Panc1 (cell line): ENCODE results near the gene PPEF1. TPM values are rescaled to one million over a fixed set of nuclear protein-coding genes. Genes with fewer than 3 reads are reported as not detected.

Source experiments
- ATAC-seq: fragments of 200-7000 bp; cut with Tn5 transposase; 2 replicates; pipeline ENCODE4 v1.9.1; 2020; ENCODE audit warnings: mild to moderate bottlenecking, moderate library complexity
- BruUV-seq: library from RNA; stranded (reverse); fragments of 400-500 nt; replicated peaks from 2 replicates; lab custom pipeline; 2021; lab: Mats Ljungman, UMichigan
- CTCF ChIA-PET: fragments of 300-600 bp; sonication (Branson Sonifier 250); formaldehyde crosslinking; loops from one replicate; lab custom pipeline; 2022; ENCODE audit warnings: antibody characterized with exemption; lab: Charles Lee
- POLR2A ChIA-PET: fragments of 300-600 bp; sonication (Branson Sonifier 250); formaldehyde crosslinking; loops from one replicate; lab custom pipeline; 2022; ENCODE audit warnings: antibody characterized with exemption; lab: Charles Lee
- DNase-seq: peaks from one replicate; pipeline ENCODE4 v3.0.0-alpha.2; 2010; ENCODE audit warnings: low read depth, low spot score
- H3K27ac ChIP-seq: 2 replicates; pipeline ENCODE4 v1.5.1; 2011; ENCODE audit warnings: mild to moderate bottlenecking, low read length, inconsistent platforms
- H3K27me3 ChIP-seq: fragments of 200-500 bp; sonication (Bioruptor generic); 2 replicates; pipeline ENCODE4 v1.6.0; 2014; ENCODE audit warnings: low read length, inconsistent platforms; ENCODE audit not compliant: control insufficient read depth, insufficient read depth
- H3K36me3 ChIP-seq: fragments of 200-500 bp; sonication (Bioruptor generic); 2 replicates; pipeline ENCODE4 v1.5.1; 2014; ENCODE audit warnings: inconsistent platforms, mild to moderate bottlenecking, low read length, moderate library complexity; ENCODE audit not compliant: control insufficient read depth, insufficient read depth
- H3K4me1 ChIP-seq: 2 replicates; pipeline ENCODE4 v1.5.1; 2011; ENCODE audit warnings: inconsistent platforms, mild to moderate bottlenecking, low read length, moderate library complexity; ENCODE audit not compliant: control insufficient read depth, insufficient read depth
- H3K4me3 ChIP-seq, 2 experiments: 2 replicates each; pipeline ENCODE4 v1.5.1; 2011 to 2012; ENCODE audit warnings: low read depth in 2 of 2, low read length in 2 of 2, mild to moderate bottlenecking in 2 of 2, inconsistent platforms in 1 of 2, moderate library complexity in 1 of 2
- H3K9me3 ChIP-seq: fragments of 200-500 bp; sonication (Bioruptor generic); 2 replicates; pipeline ENCODE4 v1.5.1; 2014; ENCODE audit warnings: low read depth, mild to moderate bottlenecking, inconsistent platforms, low read length, moderate library complexity; ENCODE audit not compliant: control insufficient read depth, insufficient read depth
- POLR2AphosphoS5 ChIP-seq: IDR thresholded peaks from 2 replicates; pipeline ENCODE4 v1.6.1; 2012; ENCODE audit warnings: mild to moderate bottlenecking, low read depth, low read length, moderate library complexity
- SIN3A ChIP-seq: IDR thresholded peaks from 2 replicates; pipeline ENCODE4 v1.6.1; 2012; ENCODE audit warnings: low read depth, mild to moderate bottlenecking, low read length, moderate library complexity, borderline replicate concordance; ENCODE audit not compliant: insufficient read depth
- TCF7L2 ChIP-seq: IDR thresholded peaks from 2 replicates; pipeline ENCODE4 v1.6.1; 2011; ENCODE audit warnings: mild to moderate bottlenecking, low read depth, low read length, inconsistent platforms
- in situ Hi-C: cut with HindIII; loops from 2 replicates; pipeline ENCODE4 v1.10.0; 2016; ENCODE audit warnings: low sequenced_read_pairs, low pct_unique_long_range_greater_than_20kb
- intact Hi-C: fragments of 100-400 bp; cut with micrococcal nuclease; formaldehyde crosslinking; loops from one replicate; pipeline ENCODE4 v1.10.0; 2022; ENCODE audit not compliant: unreplicated experiment
- total RNA-seq: library from RNA; stranded (reverse); gene quantifications from one replicate; pipeline ENCODE4 v1.2.1, GENCODE V29; 2021; ENCODE audit not compliant: unreplicated experiment
- TF ChIP-seq, protein P1 (sequence below), 2 experiments: IDR thresholded peaks; 2 replicates each; pipeline ENCODE4 v1.6.1; 2011 to 2012; ENCODE audit warnings: low read depth in 2 of 2, control low read depth in 1 of 2, low read length in 1 of 2, mild to moderate bottlenecking in 1 of 2, moderate library complexity in 1 of 2; ENCODE audit not compliant: insufficient read depth in 1 of 2
- TF ChIP-seq, protein P2 (sequence below): fragments of 450-650 bp; IDR thresholded peaks from 2 replicates; pipeline ENCODE4 v1.5.1; 2017; ENCODE audit warnings: mild to moderate bottlenecking

PPEF1 gene
- total RNA-seq, 1 experiment from 2014 or later = not detected

DNA sequence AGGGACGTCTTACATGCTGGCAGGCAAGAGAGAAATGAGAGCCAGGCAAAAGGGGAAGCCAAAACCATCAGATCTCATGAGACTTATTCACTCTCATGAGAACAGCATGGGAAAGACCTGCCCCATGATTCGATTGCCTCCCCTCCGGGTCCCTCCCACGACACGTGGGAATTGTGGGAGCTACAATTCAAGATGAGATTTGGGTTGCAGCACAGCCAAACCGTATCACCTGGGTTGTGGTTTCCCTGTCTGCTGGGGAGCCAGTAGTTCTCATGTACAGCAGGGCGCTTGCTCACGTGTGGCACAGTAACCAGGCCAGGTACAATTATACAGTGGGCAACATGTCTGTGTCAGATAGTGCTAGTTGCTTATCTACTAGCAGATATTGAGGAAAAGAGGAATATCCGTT, 24.5 kb upstream of the PPEF1 start:
- H3K36me3 ChIP-seq = no peaks in the 10 kb centered on the region
- no peak for ATAC-seq
- DNase-seq = no peak
- H3K4me3 ChIP-seq = no peak overlapping the region
- no TSS peak for BruUV-seq
- ChIA-PET POLR2A (no interaction called here), CTCF (no interaction called here)
- H3K27me3 ChIP-seq = no peaks in the 10 kb centered on the region
- in situ Hi-C loops = no loop called here
- no peaks in the 10 kb centered on the region for H3K4me1 ChIP-seq
- intact Hi-C loops = no loop called here
- no peak for TF ChIP-seq SIN3A
- TF ChIP-seq TCF7L2 = no peak
- TF ChIP-seq POLR2AphosphoS5 = no peak
- TF ChIP-seq, protein P1, sequence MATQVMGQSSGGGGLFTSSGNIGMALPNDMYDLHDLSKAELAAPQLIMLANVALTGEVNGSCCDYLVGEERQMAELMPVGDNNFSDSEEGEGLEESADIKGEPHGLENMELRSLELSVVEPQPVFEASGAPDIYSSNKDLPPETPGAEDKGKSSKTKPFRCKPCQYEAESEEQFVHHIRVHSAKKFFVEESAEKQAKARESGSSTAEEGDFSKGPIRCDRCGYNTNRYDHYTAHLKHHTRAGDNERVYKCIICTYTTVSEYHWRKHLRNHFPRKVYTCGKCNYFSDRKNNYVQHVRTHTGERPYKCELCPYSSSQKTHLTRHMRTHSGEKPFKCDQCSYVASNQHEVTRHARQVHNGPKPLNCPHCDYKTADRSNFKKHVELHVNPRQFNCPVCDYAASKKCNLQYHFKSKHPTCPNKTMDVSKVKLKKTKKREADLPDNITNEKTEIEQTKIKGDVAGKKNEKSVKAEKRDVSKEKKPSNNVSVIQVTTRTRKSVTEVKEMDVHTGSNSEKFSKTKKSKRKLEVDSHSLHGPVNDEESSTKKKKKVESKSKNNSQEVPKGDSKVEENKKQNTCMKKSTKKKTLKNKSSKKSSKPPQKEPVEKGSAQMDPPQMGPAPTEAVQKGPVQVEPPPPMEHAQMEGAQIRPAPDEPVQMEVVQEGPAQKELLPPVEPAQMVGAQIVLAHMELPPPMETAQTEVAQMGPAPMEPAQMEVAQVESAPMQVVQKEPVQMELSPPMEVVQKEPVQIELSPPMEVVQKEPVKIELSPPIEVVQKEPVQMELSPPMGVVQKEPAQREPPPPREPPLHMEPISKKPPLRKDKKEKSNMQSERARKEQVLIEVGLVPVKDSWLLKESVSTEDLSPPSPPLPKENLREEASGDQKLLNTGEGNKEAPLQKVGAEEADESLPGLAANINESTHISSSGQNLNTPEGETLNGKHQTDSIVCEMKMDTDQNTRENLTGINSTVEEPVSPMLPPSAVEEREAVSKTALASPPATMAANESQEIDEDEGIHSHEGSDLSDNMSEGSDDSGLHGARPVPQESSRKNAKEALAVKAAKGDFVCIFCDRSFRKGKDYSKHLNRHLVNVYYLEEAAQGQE (IDR thresholded peaks at IDR 0.05; ENCODE audit: insufficient read depth in 1 of 2, low read depth in 2 of 2, low read length in 1 of 2) = no peak
- TF ChIP-seq, protein P2, sequence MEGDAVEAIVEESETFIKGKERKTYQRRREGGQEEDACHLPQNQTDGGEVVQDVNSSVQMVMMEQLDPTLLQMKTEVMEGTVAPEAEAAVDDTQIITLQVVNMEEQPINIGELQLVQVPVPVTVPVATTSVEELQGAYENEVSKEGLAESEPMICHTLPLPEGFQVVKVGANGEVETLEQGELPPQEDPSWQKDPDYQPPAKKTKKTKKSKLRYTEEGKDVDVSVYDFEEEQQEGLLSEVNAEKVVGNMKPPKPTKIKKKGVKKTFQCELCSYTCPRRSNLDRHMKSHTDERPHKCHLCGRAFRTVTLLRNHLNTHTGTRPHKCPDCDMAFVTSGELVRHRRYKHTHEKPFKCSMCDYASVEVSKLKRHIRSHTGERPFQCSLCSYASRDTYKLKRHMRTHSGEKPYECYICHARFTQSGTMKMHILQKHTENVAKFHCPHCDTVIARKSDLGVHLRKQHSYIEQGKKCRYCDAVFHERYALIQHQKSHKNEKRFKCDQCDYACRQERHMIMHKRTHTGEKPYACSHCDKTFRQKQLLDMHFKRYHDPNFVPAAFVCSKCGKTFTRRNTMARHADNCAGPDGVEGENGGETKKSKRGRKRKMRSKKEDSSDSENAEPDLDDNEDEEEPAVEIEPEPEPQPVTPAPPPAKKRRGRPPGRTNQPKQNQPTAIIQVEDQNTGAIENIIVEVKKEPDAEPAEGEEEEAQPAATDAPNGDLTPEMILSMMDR = no peak
- H3K27ac ChIP-seq = no peak overlapping the region
- no peaks in the 10 kb centered on the region for H3K9me3 ChIP-seq

DNA sequence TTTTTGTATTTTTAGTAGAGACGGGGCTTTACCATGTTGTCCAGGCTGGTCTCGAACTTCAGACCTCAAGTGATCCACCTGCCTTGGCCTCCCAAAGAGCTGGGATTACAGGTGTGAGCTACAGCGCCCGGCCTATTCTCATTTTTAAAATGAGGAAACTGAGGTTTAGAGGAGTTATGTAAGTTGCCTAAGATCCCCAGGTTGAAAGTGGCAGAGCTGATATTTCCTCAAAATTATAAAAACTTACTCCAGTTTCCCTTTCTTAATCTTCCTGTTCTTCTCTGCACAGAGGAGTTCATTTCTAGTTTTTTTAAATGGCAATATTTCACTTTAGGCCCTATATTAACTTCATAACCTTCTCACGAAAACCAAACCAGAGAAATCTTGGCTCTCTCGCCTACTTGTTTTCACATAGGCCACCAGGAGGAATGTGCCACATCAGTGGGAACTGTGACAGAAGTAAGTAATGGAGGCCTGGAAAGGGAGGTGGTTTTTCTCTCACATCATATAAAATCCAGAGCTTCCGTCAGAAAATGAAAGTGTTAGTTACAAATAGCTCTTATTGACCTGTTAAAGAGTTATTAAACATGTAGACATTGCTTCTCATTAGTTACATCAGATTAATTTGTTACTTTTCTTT, 19.5 kb upstream of the PPEF1 start:
- in situ Hi-C loops (no loop called here), intact Hi-C loops (no loop called here)
- no peak for TF ChIP-seq SIN3A
- TF ChIP-seq, protein P1 (IDR thresholded peaks at IDR 0.05; ENCODE audit: insufficient read depth in 1 of 2, low read depth in 2 of 2, low read length in 1 of 2) = no peak
- no peak for TF ChIP-seq POLR2AphosphoS5
- TF ChIP-seq, protein P2 = no peak
- no peak for TF ChIP-seq TCF7L2
- CTCF ChIA-PET = interaction anchor here (0.6 kb wide), 1 partner anchor 25 kb away, joined by 7 read pairs; no protein-coding TSS in a partner anchor
- DNase-seq (no peak), ATAC-seq (no peak)
- Histone ChIP-seq H3K9me3 (no peaks in the 10 kb centered on the region), H3K27ac (no peak overlapping the region), H3K27me3 (no peaks in the 10 kb centered on the region), H3K36me3 (no peaks in the 10 kb centered on the region), H3K4me1 (no peaks in the 10 kb centered on the region), H3K4me3 (no peak overlapping the region)
- BruUV-seq = no TSS peak
- POLR2A ChIA-PET = no interaction called here
